Endothelial cell of umbilical vein (primary cell): ENCODE measurements around the gene NGEF. TPM values are rescaled to one million over a fixed set of nuclear protein-coding genes. Genes with fewer than 3 reads are reported as not detected.

Experiments
- BruUV-seq: library from RNA; stranded (reverse); fragments of 400-500 nt; replicated peaks from 2 replicates; lab custom pipeline; 2021; lab: Mats Ljungman, UMichigan
- CTCF ChIA-PET: fragments of 300-600, 350-600 bp; sonication (Branson Sonifier 250); formaldehyde crosslinking; loops from one replicate; lab custom pipeline; 2021; ENCODE audit warnings: antibody characterized with exemption, inconsistent platforms; lab: Charles Lee
- POLR2A ChIA-PET: fragments of 300-600, 350-600 bp; sonication (Branson Sonifier 250); formaldehyde crosslinking; loops from one replicate; lab custom pipeline; 2021; ENCODE audit warnings: antibody characterized with exemption, inconsistent platforms; lab: Charles Lee
- DNase-seq: peaks from one replicate; pipeline ENCODE4 v3.0.0-alpha.2; 2011; ENCODE audit warnings: low read depth, low spot score
- FAIRE-seq: peaks from 2 replicates; lab custom pipeline; 2011; peaks lifted over from hg19 to GRCh38; lab: Jason Lieb, UNC
- H2AFZ ChIP-seq: 2 replicates; pipeline ENCODE4 v1.6.0; 2012; ENCODE audit warnings: low read depth, low read length, control low read depth, inconsistent platforms
- H3K27ac ChIP-seq: 2 replicates; pipeline ENCODE4 v1.5.1; 2011; ENCODE audit warnings: low read depth, mild to moderate bottlenecking, control low read depth, low read length, moderate library complexity; ENCODE audit not compliant: insufficient read depth
- H3K27me3 ChIP-seq, 2 experiments: 2 replicates each; pipeline versions ENCODE4 v1.6.0 to v1.6.1; 2011; ENCODE audit warnings: low read length in 2 of 2, mixed read lengths in 1 of 2; ENCODE audit not compliant: control insufficient read depth in 2 of 2, insufficient read depth in 2 of 2
- H3K36me3 ChIP-seq, 2 experiments: 2 replicates in 1 of 2; 3 replicates in 1 of 2; pipeline ENCODE4 v1.5.1; 2011; ENCODE audit warnings: low read length in 2 of 2, mild to moderate bottlenecking in 1 of 2, moderate library complexity in 1 of 2; ENCODE audit not compliant: control insufficient read depth in 2 of 2, insufficient read depth in 2 of 2; ENCODE audit errors: extremely low read depth in 1 of 2
- H3K4me1 ChIP-seq: 3 replicates; pipeline ENCODE4 v1.5.1; 2011; ENCODE audit warnings: mild to moderate bottlenecking, low read length; ENCODE audit not compliant: control insufficient read depth, insufficient read depth; ENCODE audit errors: extremely low read depth
- H3K4me2 ChIP-seq: 2 replicates; pipeline ENCODE4 v1.6.1; 2011; ENCODE audit warnings: low read length, control low read depth, mixed read lengths; ENCODE audit not compliant: insufficient read depth
- H3K4me3 ChIP-seq, 3 experiments: fragments of 200-600 bp in 1 of 3; sonication (generic), shearing (Covaris generic) in 1 of 3; replicated peaks in 1 of 3; 2 replicates each; pipeline ENCODE4 v1.5.1; 2011 to 2016; ENCODE audit warnings: control low read depth in 3 of 3, low read length in 3 of 3, mild to moderate bottlenecking in 2 of 3, inconsistent platforms in 1 of 3, low read depth in 1 of 3, moderate library complexity in 1 of 3; ENCODE audit not compliant: insufficient read depth in 1 of 3
- H3K79me2 ChIP-seq: 2 replicates; pipeline ENCODE4 v1.6.0; 2012; ENCODE audit warnings: low read length, inconsistent platforms; ENCODE audit not compliant: control insufficient read depth, insufficient read depth
- H3K9ac ChIP-seq: replicated peaks from 2 replicates; pipeline ENCODE3; 2011; ENCODE audit warnings: low read length, control low read depth; ENCODE audit not compliant: insufficient read depth; ENCODE audit errors: extremely low read depth
- H3K9me1 ChIP-seq: replicated peaks from 3 replicates; pipeline ENCODE4 v1.6.0; 2011; ENCODE audit warnings: mild to moderate bottlenecking, low read length; ENCODE audit not compliant: control insufficient read depth, insufficient read depth; ENCODE audit errors: extremely low read depth
- H3K9me3 ChIP-seq: replicated peaks from 2 replicates; pipeline ENCODE4 v1.5.1; 2012; ENCODE audit warnings: low read length, inconsistent platforms; ENCODE audit not compliant: control insufficient read depth, insufficient read depth
- H4K20me1 ChIP-seq: replicated peaks from 2 replicates; pipeline ENCODE3; 2011; ENCODE audit warnings: mild to moderate bottlenecking, low read length; ENCODE audit not compliant: control insufficient read depth, insufficient read depth; ENCODE audit errors: extremely low read depth
- CTCF ChIP-seq, 2 donors: IDR thresholded peaks; 1 replicate in 1 of 2; 2 replicates in 1 of 2; pipeline ENCODE4 v1.5.1; 2011; ENCODE audit warnings: low read length in 2 of 2, mild to moderate bottlenecking in 2 of 2, moderate library complexity in 2 of 2, control low read depth in 1 of 2, inconsistent platforms in 1 of 2, low read depth in 1 of 2; ENCODE audit not compliant: insufficient read depth in 1 of 2; ENCODE audit errors: extremely low read depth in 1 of 2
- EZH2 ChIP-seq: IDR thresholded peaks from 2 replicates; pipeline ENCODE4 v1.6.1; 2012; ENCODE audit warnings: borderline replicate concordance, low read depth, mild to moderate bottlenecking, moderate library complexity, low read length, inconsistent platforms; ENCODE audit not compliant: severe bottlenecking
- FOS ChIP-seq: IDR thresholded peaks from 2 replicates; pipeline ENCODE4 v1.6.1; 2011; ENCODE audit warnings: mild to moderate bottlenecking, low read length, moderate library complexity, borderline replicate concordance; ENCODE audit not compliant: insufficient read depth
- GATA2 ChIP-seq: IDR thresholded peaks from 2 replicates; pipeline ENCODE4 v1.7.0; 2011; ENCODE audit warnings: low read depth, mild to moderate bottlenecking, moderate library complexity, mixed read lengths, low read length; ENCODE audit not compliant: insufficient read length, insufficient read depth
- JUN ChIP-seq: IDR thresholded peaks from 2 replicates; pipeline ENCODE4 v1.6.1; 2011; ENCODE audit warnings: borderline replicate concordance, low read depth; ENCODE audit not compliant: insufficient read length, insufficient read depth
- MAX ChIP-seq: IDR thresholded peaks from 2 replicates; pipeline ENCODE4 v1.6.1; 2011; ENCODE audit not compliant: insufficient read depth, insufficient read length
- MYC ChIP-seq: IDR thresholded peaks from one replicate; pipeline ENCODE4 v1.6.1; 2011; ENCODE audit warnings: mild to moderate bottlenecking, low read depth, low read length
- POLR2A ChIP-seq: IDR thresholded peaks from 2 replicates; pipeline ENCODE4 v1.6.1; 2012; ENCODE audit warnings: low read depth, mild to moderate bottlenecking, control low read depth, low read length
- POLR2AphosphoS5 ChIP-seq: IDR thresholded peaks from 2 replicates; pipeline ENCODE4 v1.6.1; 2012; ENCODE audit warnings: low read depth, mild to moderate bottlenecking, control low read depth, low read length, moderate library complexity; ENCODE audit not compliant: insufficient read depth
- dilution Hi-C: fragments of 300-500 bp; cut with MboI; formaldehyde crosslinking; loops from one replicate; pipeline ENCODE4 v1.15.0; 2019; ENCODE audit warnings: low sequenced_read_pairs; ENCODE audit not compliant: extremely low pct_ligation_motif_present
- intact Hi-C: fragments of 100-400 bp; cut with micrococcal nuclease; formaldehyde crosslinking; loops from one replicate; pipeline ENCODE4 v1.10.0; 2022
- polyA plus RNA-seq, 4 experiments: library from polyadenylated mRNA; depleted of rRNA in 3 of 4; stranded (reverse) in 3 of 4; unstranded in 1 of 4; fragments of >200 nt; gene quantifications; 2 replicates each; pipeline versions ENCODE4 v1.2.1 to v1.2.3, GENCODE V29; 2011 to 2012; ENCODE audit warnings: missing spikeins in 1 of 4
- total RNA-seq: library from RNA; stranded (reverse); gene quantifications from 2 replicates; pipeline ENCODE4 v1.2.3, GENCODE V29; 2021

The NGEF gene
- total and polyA plus RNA-seq, 2 donors (not counting 3 experiments of a cell fraction or from before 2014, with no cell fraction given): 0.22 to 0.41 TPM

- no peak overlapping the region for H3K27ac ChIP-seq
- H3K27me3 ChIP-seq: peaks cover 2% of the 10 kb centered on the region in 2 experiments
- DNase-seq: no peak
- no peaks in the 10 kb centered on the region for H4K20me1 ChIP-seq
- ChIA-PET POLR2A (no interaction called here), CTCF (no interaction called here)
- intact Hi-C loops (no loop called here), dilution Hi-C loops (no loop called here)
- no peak for TF ChIP-seq CTCF (IDR thresholded peaks at IDR 0.05; ENCODE audit: extremely low read depth in 1 of 2, insufficient read depth in 1 of 2, low read depth in 1 of 2, low read length in 2 of 2)
- TF ChIP-seq POLR2AphosphoS5: no peak
- TF ChIP-seq GATA2: no peak
- no peak for TF ChIP-seq JUN
- TF ChIP-seq POLR2A: no peak
- TF ChIP-seq MYC: no peak
- TF ChIP-seq MAX: no peak
- TF ChIP-seq FOS: no peak
- TF ChIP-seq EZH2: no peak
- H3K9me3 ChIP-seq: no peaks in the 10 kb centered on the region
- no peak for FAIRE-seq
- no peaks in the 10 kb centered on the region for H3K36me3 ChIP-seq
- H3K4me2 ChIP-seq: no peak overlapping the region
- H3K9ac ChIP-seq: no peak overlapping the region
- no TSS peak for BruUV-seq
- H3K4me1 ChIP-seq: no peaks in the 10 kb centered on the region
- no peaks in the 10 kb centered on the region for H3K9me1 ChIP-seq
- no peak overlapping the region for H3K4me3 ChIP-seq
- no peaks in the 10 kb centered on the region for H3K79me2 ChIP-seq
- H2AFZ ChIP-seq: no peak overlapping the region
Observed at GRCh38 chr2:232977438-232977971, 35.6 kb downstream of the NGEF start.
